GM18909 (cell line): ENCODE results near the gene RBP3.

Experiments used
- ATAC-seq: cut with Tn5 transposase; IDR thresholded peaks from one replicate; pipeline ENCODE4 v1.9.1; 2021; ENCODE audit warnings: mild to moderate bottlenecking; ENCODE audit not compliant: unreplicated experiment, poor library complexity

The RBP3 gene

GRCh38 chr10:47348138-47348651, at the start of gene RBP3:
TSS of gene RBP3 (plus strand) at chr10:47348363. CDS start at chr10:47348485, 122 bp downstream.
- ATAC-seq, result no peak

- no peak for ATAC-seq
Observed at GRCh38 chr10:47298715-47299114, 49.4 kb upstream of the RBP3 start.

- ATAC-seq, result no peak
Observed at GRCh38 chr10:47299611-47300428, 48.3 kb upstream of the RBP3 start, which contains the start of gene GDF10. TSS of gene GDF10 (plus strand) at chr10:47300197. CDS start at chr10:47300652, 455 bp downstream.

GRCh38 chr10:47300429-47300931, 47.7 kb upstream of the RBP3 start:
- ATAC-seq, result no peak

- ATAC-seq, result no peak
Observed at GRCh38 chr10:47301833-47302232, 46.3 kb upstream of the RBP3 start.

- no peak for ATAC-seq
Observed at GRCh38 chr10:47303105-47303504, 45.1 kb upstream of the RBP3 start.

GRCh38 chr10:47303866-47304265, 44.3 kb upstream of the RBP3 start:
- no peak for ATAC-seq

- no peak for ATAC-seq
Observed at GRCh38 chr10:47305566-47305965, 42.6 kb upstream of the RBP3 start.

- no peak for ATAC-seq
Observed at GRCh38 chr10:47306387-47307210, 41.6 kb upstream of the RBP3 start.

GRCh38 chr10:47307381-47307780, 40.8 kb upstream of the RBP3 start:
- ATAC-seq, result no peak

- no peak for ATAC-seq
Observed at GRCh38 chr10:47308775-47309174, 39.4 kb upstream of the RBP3 start.

- ATAC-seq, result no peak
Observed at GRCh38 chr10:47309408-47310089, 38.6 kb upstream of the RBP3 start.

GRCh38 chr10:47310090-47310505, 38.1 kb upstream of the RBP3 start:
- no peak for ATAC-seq

GRCh38 chr10:47311193-47311931, 36.8 kb upstream of the RBP3 start:
- peak; percentile 10 for ATAC-seq

GRCh38 chr10:47311932-47312662, 36.1 kb upstream of the RBP3 start:
- ATAC-seq, result peak; percentile 72

- ATAC-seq, result no peak
Observed at GRCh38 chr10:47312663-47312995, 35.5 kb upstream of the RBP3 start.

GRCh38 chr10:47314416-47314970, 33.7 kb upstream of the RBP3 start:
- ATAC-seq, result no peak

GRCh38 chr10:47315421-47315820, 32.7 kb upstream of the RBP3 start:
- no peak for ATAC-seq

- ATAC-seq, result no peak
Observed at GRCh38 chr10:47316131-47316530, 32.0 kb upstream of the RBP3 start.
